Occipital lobe (tissue), 2 donors: ENCODE measurements around the gene CEP78. TPM values are rescaled to one million over a fixed set of nuclear protein-coding genes. Genes with fewer than 3 reads are reported as not detected.

Experiments used
- DNase-seq: peaks from one replicate; lab custom pipeline; 2025; lab: John Stamatoyannopoulos, UW
- total RNA-seq: library from RNA; depleted of rRNA; stranded (reverse); fragments of >200 nt; gene quantifications from one replicate; pipeline ENCODE4 v1.2.3, GENCODE V29; 2014

The CEP78 gene
- total RNA-seq, 1 donor from 2014 or later: 62.1 TPM

DNA sequence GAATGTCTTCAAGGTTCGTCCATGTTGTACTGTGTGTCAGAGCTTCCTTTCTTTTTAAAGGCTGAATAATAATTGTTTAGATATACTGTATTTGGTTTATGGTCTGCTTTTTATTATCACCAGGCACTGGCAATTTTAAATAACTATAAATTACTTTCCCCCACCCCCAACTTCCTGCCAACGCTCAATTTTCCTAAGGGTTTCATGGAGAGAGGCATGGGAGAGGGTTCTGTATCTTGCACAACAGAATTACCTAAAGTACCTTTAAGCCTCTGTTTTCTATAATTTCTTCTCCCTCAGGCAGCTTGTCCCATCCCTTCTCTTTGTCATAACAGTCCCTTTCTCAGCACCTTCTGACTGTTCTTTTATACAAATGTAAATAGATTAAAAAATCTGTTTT is 71.5 kb downstream of the CEP78 start:
- DNase-seq: no peak

DNA sequence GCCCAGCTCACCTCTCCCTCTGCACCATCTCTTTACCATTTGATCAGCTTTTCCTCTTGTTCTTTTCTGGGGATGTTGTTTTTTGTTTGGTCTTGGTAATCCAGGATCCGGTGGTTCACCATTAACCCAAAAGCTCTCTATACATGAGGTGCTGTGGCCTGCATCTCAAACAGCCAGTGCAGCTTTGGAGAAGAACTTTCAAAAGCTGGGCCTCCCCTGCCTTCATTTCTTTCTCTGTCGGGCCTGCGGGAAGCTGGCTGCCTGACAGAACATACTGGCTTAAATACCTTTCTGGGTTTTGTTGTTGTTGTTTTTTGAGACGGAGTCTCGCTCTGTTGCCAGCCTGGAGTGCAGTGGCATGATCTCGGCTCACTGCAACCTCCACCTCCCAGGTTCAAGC is 73.2 kb downstream of the CEP78 start:
- no peak for DNase-seq

DNA sequence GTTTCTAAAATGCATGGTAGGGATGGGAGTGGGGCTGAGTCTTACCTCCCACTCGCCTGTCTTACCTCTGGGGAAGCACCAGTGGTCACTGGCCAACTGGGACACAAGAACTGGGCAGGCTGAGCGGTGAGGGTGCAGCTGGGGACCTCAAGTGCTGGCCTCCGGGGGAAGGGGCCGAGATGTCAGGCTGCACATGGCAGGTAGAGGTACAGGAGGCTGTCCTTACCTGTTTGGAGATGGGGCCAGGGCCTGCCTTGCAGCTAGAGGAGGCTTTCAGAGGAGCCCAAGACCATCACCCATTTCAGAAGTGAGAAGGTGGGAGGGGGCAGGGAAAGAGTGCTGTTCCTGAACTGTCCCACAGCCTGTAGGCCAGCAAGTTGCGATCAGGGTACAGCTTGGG is 75.2 kb downstream of the CEP78 start:
- DNase-seq: no peak

DNA sequence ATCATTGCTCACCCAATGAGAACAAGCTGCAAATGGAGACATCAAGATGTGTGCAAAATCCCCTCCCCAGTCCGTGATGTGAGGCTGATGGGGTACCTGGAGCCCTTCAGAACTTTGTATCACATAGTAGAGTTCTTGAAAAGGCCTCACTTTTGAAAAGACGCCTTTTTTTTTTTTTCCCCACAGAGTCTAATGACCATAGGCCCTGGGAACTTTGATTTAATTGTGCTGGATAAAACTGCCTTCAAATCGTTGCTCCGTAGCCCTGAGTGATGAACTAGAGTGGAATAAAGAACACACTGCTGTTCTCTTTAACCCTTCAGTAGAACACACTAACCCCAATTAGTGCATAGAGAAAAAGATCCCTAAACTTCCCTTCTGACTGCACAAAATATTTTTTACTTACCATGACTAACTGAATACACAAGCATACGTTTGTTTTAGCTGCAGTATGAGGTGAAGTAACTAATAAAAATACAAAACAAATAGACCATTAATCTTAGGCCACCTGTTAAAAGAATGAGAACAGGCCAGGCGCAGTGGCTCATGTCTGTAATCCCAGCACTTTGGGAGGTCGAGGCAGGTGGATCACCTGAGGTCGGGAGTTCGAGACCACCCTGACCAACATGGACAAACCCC is 76.1 kb downstream of the CEP78 start:
- no peak for DNase-seq

DNA sequence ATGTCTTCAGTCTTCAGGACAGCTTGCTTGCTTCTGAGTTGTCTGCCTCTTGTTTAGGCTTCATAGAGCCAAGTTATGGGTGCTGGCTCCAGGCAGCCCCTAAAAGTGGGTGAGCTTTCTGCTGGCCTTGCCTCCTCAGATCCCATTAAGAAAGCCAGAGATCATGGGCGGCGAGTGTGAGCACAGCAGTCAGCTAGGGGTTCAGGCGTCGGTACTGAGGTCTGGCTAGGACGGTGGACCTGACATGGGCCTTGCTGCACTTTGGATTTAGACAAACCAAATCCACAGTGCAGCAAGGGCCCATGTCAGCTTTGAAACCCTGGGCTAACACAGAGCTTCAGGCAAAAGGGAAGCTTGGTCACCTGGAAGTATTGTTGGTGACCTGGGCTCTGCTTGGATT is 78.7 kb downstream of the CEP78 start:
- no peak for DNase-seq

DNA sequence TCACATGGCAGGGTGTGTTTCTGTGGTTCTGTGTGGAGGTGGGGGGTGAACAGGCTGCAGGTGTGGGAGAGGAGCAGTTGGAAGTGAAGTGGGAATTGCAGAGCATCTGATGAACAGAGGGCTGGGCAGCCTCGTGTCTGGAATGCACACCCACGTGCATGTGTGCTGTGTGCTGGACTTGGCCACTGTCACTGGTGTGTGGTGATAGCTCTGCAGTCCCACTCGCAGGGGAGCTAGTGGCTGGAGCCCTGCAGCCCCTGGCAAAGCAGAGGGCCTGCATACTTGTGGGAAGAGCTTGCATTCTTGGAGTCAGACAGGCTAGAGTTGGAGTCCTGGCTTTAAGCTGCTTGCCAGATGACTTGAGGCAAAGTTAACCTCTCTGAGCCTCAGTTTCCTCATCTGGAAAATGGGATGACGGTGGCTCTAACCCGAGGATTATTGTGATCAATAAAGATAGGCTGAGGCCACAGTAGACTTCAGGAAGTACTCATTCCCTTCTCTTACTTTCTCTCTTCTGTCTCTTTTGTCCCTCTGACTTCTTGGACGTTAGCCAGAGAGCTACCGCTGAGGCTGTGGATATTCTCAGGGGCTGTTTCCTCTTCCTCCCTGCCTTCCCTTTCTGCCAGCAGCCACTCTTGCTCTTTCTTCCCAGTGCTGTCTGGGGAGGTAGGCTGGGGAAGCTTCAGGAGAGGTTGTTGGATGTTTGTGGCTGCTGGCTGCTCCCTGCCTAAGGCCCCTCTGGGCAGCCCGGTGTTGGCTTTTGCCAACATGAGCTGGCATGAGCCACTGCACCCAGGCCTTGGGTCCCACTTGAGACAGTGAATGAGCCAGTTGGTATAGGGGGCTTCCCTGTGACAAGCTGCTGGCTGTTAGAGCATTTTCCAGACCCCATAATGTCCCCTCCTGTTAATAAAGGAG is 79.3 kb downstream of the CEP78 start:
- no peak for DNase-seq

DNA sequence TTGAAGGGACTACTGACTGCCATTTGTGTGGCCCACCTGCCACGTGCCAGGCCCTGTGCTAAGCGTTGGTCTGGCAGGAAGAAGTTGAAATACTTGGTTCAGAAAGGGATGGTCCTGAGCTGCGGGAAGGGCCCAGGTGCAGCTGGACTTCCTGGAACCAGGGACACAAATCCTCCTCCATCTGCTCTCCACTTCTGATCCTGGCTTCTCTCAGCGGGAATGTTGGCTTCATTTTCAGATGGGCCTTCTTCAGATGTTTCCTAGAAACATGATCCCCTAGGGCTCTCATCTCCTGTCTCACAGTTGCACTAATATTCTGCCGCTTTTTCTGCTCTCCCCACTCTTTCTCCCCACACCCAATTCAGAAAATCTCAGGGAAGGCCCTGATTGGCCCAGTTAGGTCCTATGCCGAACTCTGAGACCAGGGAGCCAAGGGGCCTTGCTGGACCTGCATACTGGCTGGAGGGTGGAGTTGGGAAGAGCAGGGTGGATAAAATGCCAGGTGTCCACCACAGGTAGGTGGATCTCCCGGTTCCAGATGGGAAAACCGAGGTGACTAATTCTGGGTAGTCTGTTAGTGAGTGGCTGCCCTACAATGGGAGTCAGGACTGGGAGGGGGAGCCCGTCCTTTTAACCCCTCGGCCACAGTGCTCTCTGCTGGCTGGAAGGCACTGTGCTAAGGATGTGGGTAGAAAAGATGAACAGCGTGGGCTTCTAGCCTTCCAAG is 80.5 kb downstream of the CEP78 start:
- DNase-seq: no peak

DNA sequence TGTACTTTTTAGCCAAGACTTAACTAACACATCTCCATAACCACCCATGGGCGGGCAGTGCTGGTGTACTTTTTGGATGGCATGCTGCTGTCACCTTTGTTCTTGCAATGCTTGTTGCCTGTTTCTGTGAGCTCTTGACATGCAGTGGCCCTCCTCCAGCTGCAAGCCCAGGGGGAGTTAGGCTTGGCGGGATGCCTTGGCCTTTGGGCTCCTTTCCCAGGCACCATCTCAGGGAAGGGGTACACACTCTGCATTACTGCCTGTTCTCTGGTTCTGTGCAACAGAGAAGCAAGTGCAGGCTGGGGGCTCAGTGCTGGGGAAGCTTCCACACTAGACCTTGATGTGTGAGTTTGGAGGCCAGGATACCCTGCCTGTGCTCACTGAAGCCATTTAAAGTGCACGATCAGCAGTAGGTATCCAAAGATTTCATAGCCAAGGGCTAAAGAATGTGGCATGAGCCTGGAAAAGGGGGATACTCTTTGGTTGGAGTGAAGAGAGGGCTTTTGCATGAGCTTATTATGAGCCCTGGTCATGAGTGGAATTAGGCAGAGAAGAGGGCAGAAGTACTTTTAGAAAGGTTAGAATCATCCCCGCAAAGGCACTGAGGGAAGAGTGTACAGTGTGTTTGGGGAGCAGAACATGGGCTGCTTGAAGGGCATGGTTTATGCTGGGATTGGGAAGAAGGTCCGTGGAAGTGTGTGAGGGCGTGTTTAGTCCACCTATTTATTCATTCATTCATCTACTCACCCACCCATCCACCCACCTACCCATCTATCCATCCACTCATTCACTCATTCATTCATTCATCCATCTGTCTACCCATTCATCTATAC is 83.5 kb downstream of the CEP78 start:
- DNase-seq: peak; percentile 23

DNA sequence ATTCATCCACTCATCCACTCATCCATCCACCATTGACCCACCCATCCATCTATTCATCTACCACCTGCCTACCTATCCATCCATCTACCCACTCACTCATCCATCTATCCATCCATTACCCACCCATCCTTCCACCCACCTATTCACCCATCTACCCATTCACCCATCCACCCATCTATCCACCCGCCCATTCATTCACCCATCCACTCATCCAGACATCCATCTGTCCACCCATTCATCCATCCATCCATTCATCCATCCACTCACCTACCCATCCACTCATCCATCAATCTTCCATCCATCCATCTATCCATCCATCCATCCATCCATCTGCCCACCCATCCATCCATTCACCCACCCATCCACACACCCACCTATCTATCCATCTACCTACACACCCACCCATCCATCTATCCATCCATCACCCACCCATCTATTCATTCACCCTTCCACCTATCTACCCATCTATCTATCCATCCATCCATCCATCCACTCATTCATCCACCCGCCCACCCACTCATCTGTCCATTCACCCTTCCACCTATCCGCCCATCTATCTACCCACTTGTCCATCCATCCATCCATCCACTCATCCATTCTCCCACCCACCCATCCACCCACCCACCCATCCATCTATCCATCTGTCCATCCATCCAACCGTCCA is 84.3 kb downstream of the CEP78 start:
- no peak for DNase-seq

DNA sequence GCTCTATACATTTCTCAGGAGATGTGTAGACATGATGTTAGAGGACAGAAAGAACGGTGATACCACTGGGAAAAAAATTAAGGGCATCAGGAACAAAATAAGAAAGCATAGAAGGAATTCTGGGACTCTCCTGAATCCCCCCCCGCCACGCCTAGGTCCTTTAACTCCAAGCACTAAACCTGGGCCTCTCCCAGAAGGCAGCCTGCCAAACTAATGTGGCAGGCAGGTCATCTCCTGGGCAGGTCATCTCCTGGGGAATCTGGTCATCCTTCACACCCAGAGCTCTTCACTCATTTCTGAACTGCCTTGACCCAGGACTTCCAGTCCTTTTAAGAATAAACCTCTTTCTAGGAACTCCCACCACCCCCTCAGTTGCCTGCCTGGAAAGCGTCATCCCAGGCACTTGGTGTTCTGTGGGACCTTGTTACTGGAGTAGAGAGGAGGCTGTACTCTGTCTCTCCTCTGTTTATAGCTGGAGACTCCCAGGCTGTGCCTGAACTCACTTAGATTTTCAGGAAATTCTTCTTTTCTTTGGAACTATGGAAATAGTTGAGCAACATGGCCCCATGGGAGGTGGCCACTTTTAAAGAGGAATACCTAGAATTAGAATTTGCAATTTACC is 85.1 kb downstream of the CEP78 start:
- no peak for DNase-seq

DNA sequence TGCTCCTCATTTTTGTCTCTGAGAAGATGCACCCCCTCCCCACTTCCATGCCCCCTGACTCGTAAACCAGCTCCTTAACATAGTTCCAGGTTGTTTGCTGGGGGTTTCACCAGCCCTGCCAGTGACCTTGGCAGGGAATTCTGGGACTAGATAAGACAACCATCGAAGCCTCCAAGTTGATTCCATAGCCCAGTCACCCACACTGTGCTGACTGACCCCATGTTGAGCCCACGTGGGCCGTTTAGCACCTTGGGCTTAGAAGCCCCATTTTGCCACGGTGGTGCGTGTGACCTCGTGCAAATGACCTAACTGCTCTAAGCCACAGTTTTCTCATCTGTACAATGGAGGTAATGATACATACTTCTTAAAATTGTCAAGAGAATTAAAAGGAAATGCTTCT is 85.6 kb downstream of the CEP78 start:
- no peak for DNase-seq

DNA sequence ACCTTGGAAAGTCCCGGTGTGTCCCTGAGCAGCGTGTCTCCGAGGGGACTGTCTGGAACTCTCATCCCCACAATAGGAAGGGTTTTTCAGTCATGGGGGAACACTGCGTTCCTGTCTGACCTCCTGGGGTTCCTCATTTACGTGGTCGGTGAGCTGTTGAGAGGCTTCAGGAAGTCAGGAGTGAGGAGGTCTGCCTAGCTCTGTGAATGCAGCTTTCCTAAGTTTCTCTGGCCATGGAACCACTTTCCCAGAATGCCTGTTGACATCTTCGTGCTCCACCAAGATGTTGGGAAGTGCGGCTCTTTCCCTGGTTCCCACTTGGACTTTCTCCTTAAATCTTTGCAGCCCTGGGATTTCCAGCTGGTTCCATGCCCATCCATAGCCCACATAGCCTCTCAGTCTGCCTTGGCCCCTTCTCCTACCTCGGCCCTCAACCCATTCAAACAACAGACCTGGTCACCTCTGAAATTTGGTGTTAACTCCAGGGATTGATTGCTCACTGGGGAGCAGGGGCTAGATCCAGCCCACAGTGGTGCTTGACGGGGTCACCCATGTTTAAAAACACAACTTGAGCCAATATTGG is 88.3 kb downstream of the CEP78 start:
- DNase-seq: no peak

DNA sequence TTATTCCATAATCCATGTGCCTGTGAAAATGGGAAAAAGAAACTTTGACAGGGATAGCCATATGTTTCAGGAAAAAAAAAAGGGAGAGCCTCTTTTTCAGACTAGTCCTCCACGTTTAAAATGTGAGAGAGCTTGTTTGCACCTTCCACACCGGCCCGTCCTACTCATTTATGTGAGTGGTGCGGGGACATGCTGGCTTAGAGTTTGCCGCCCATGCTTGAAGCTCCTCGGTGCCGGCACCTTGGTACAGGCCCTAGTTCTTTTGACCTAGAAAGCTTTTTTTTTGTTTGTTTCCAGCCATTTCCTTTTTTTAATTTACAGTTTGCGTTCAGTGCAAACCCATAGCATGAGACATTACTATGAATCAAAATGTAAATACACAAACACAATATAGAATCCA is 88.8 kb downstream of the CEP78 start:
- no peak for DNase-seq

DNA sequence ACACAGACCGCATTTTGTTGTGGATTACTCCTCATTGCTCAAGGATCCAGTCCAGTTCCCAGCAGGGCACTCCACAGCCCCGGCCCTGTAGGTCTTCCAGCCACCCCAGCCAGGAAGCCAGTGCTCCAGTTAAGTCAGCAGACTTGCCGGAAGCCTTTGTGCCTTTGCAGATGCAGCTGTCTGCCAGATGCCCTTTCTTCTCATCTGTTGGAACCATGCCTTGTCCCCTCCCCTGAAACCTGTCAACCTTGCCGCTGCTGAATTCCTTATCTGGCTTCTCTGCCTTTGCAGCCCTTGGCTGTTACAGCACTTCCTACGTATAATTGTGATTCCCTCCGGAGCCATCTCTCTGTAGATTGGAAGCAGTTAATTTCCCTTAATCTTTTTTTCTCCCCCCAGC is 89.5 kb downstream of the CEP78 start:
- DNase-seq: peak; percentile 11

DNA sequence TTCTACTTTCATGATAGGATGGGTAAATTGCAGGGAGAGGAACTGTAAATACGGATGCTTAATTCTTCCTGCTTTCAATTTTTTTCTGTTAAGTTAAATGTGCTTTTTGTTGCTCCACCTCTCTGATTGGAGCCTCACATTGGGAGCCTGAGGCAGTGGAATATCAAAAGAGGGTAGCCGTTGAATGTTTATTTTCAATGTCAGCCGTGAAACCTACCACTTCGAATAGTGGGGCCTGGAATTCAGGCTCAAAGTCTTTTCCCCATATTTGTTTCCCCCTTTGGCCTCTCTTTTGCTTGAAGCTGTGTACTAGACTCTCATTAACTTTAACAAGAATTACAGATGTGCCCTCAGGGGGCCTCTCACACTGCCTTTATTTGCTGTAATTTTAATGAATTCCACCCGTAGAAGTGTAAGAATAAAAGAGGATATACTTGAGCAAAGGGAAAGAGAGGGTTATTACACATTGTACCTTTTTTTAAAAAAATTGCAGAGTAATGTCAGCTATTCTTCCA is 90.0 kb downstream of the CEP78 start:
- no peak for DNase-seq

DNA sequence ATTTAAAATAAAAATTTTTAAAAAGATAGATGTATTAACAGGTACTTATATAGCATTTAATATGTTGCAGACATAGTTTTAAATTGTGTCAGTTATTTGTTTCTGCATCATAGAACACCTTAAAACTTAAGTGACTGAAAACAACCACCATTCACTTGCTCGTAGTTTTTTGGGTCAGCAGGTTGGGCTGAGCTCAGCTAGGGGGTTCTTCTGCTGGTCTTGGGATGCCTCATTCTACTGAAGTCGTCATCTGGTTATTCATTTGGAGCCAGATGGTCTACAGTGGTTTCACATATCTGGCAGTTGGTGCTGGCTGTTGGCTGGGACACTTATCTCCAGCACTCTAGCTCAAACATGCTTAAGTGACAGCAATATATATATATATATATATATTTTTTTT is 90.7 kb downstream of the CEP78 start:
- DNase-seq: no peak
